ENCODE data around the gene MDM1. TPM values are rescaled to one million over a fixed set of nuclear protein-coding genes. Genes with fewer than 3 reads are reported as not detected.

Gene MDM1
- total RNA-seq, 3 donors from 2014 or later (not counting 1 experiment from before 2014, with no cell fraction given): 21.3 to 36.2 (median 26.5) TPM

- no peaks in the 10 kb centered on the region for H3K4me1 ChIP-seq (ENCODE audit: control insufficient read depth, insufficient read depth, low read length)
- Mint-ChIP-seq H3K4me3 (no peak overlapping the region), H3K36me3 (peaks cover 26% of the 10 kb centered on the region), H3K9me3 (no peaks in the 10 kb centered on the region), H3K27me3 (ENCODE audit: low read depth in 2 of 2) (no peaks in the 10 kb centered on the region), H3K4me1 (no peaks in the 10 kb centered on the region), H3K27ac (no peak overlapping the region)
- no peak overlapping the region for H3K27ac ChIP-seq (ENCODE audit: low read length)
- H3K36me3 ChIP-seq (ENCODE audit: control insufficient read depth, insufficient read depth, low read length): peaks cover 48% of the 10 kb centered on the region
- no peak overlapping the region for H3K4me3 ChIP-seq (ENCODE audit: low read length)
- no peaks in the 10 kb centered on the region for H3K27me3 ChIP-seq (ENCODE audit: control insufficient read depth, insufficient read depth, low read length)
- ATAC-seq (no peak), DNase-seq (no peak)
- WGBS (ENCODE audit: insufficient coverage): no CpG with 5 or more reads among the region's 2 CpGs
- TF ChIP-seq CTCF (IDR thresholded peaks at IDR 0.05): no peak
- intact Hi-C loops (cut with micrococcal nuclease): loop anchor here (10.0 kb wide), 1 partner anchor 956 kb away; no protein-coding TSS in a partner anchor
- no peaks in the 10 kb centered on the region for H3K9me3 ChIP-seq (ENCODE audit: control insufficient read depth, insufficient read depth, low read length)
Measured at GRCh38 chr12:68310370-68310769, 21.8 kb downstream of the MDM1 start.

- Mint-ChIP-seq H3K4me1 (no peaks in the 10 kb centered on the region), H3K9me3 (no peaks in the 10 kb centered on the region), H3K27me3 (ENCODE audit: low read depth in 2 of 2) (no peaks in the 10 kb centered on the region), H3K4me3 (no peak overlapping the region), H3K36me3 (peaks cover 43% of the 10 kb centered on the region), H3K27ac (no peak overlapping the region)
- H3K9me3 ChIP-seq (ENCODE audit: control insufficient read depth, insufficient read depth, low read length): no peaks in the 10 kb centered on the region
- TF ChIP-seq CTCF (IDR thresholded peaks at IDR 0.05): no peak
- H3K4me1 ChIP-seq (ENCODE audit: control insufficient read depth, insufficient read depth, low read length): no peaks in the 10 kb centered on the region
- no peak overlapping the region for H3K27ac ChIP-seq (ENCODE audit: low read length)
- no peak for ATAC-seq
- no peak overlapping the region for H3K4me3 ChIP-seq (ENCODE audit: low read length)
- H3K36me3 ChIP-seq (ENCODE audit: control insufficient read depth, insufficient read depth, low read length): peaks cover 33% of the 10 kb centered on the region
- intact Hi-C loops (cut with micrococcal nuclease): no loop called here
- WGBS (ENCODE audit: insufficient coverage): 100% methylated on average over 1 of the region's 1 CpG
- no peaks in the 10 kb centered on the region for H3K27me3 ChIP-seq (ENCODE audit: control insufficient read depth, insufficient read depth, low read length)
- DNase-seq: no peak
Measured at GRCh38 chr12:68306564-68306963, 25.6 kb downstream of the MDM1 start.

GRCh38 chr12:68305278-68305677, 26.9 kb downstream of the MDM1 start:
- no peaks in the 10 kb centered on the region for H3K27me3 Mint-ChIP-seq (ENCODE audit: low read depth in 2 of 2)
- H3K4me1 Mint-ChIP-seq: no peaks in the 10 kb centered on the region
- H3K9me3 Mint-ChIP-seq: no peaks in the 10 kb centered on the region
- no peak overlapping the region for H3K27ac Mint-ChIP-seq
- Histone ChIP-seq H3K27me3 (ENCODE audit: control insufficient read depth, insufficient read depth, low read length) (no peaks in the 10 kb centered on the region), H3K9me3 (ENCODE audit: control insufficient read depth, insufficient read depth, low read length) (no peaks in the 10 kb centered on the region), H3K4me1 (ENCODE audit: control insufficient read depth, insufficient read depth, low read length) (no peaks in the 10 kb centered on the region), H3K36me3 (ENCODE audit: control insufficient read depth, insufficient read depth, low read length) (peaks cover 31% of the 10 kb centered on the region), H3K27ac (ENCODE audit: low read length) (no peak overlapping the region), H3K4me3 (ENCODE audit: low read length) (no peak overlapping the region)
- intact Hi-C loops (cut with micrococcal nuclease): no loop called here
- no peak for TF ChIP-seq CTCF (IDR thresholded peaks at IDR 0.05)
- WGBS (ENCODE audit: insufficient coverage): 72% methylated on average over 3 of the region's 3 CpGs
- ATAC-seq: no peak
- no peak for DNase-seq
- peaks cover 55% of the 10 kb centered on the region for H3K36me3 Mint-ChIP-seq
- no peak overlapping the region for H3K4me3 Mint-ChIP-seq

- Mint-ChIP-seq H3K4me3 (no peak overlapping the region), H3K9me3 (no peaks in the 10 kb centered on the region), H3K27ac (no peak overlapping the region), H3K27me3 (ENCODE audit: low read depth in 2 of 2) (no peaks in the 10 kb centered on the region), H3K36me3 (peaks cover 62% of the 10 kb centered on the region), H3K4me1 (no peaks in the 10 kb centered on the region)
- Histone ChIP-seq H3K36me3 (ENCODE audit: control insufficient read depth, insufficient read depth, low read length) (peaks cover 27% of the 10 kb centered on the region), H3K27ac (ENCODE audit: low read length) (no peak overlapping the region), H3K4me3 (ENCODE audit: low read length) (no peak overlapping the region), H3K4me1 (ENCODE audit: control insufficient read depth, insufficient read depth, low read length) (no peaks in the 10 kb centered on the region), H3K9me3 (ENCODE audit: control insufficient read depth, insufficient read depth, low read length) (no peaks in the 10 kb centered on the region), H3K27me3 (ENCODE audit: control insufficient read depth, insufficient read depth, low read length) (no peaks in the 10 kb centered on the region)
- TF ChIP-seq CTCF (IDR thresholded peaks at IDR 0.05): no peak
- ATAC-seq: no peak
- 98% methylated on average over 3 of the region's 3 CpGs for WGBS (ENCODE audit: insufficient coverage)
- no peak for DNase-seq
- intact Hi-C loops (cut with micrococcal nuclease): no loop called here
Measured at GRCh38 chr12:68304626-68305025, 27.5 kb downstream of the MDM1 start.

All from natural killer cell (primary cell).